ENCODE measurements around the gene TFDP1. TPM values are rescaled to one million over a fixed set of nuclear protein-coding genes. Genes with fewer than 3 reads are reported as not detected.

The TFDP1 gene
- total and polyA plus RNA-seq, 2 of the 4 experiments (the other 2 are of a cell fraction), result 59.3 to 97.0 TPM

- H3K4me2 ChIP-seq (ENCODE audit: low read depth, low read length), result no peak overlapping the region
- intact Hi-C loops (cut with micrococcal nuclease) (no loop called here), in situ Hi-C loops (cut with MboI; ENCODE audit: low sequenced_read_pairs) (no loop called here), dilution Hi-C loops (cut with HindIII; ENCODE audit: low sequenced_read_pairs, unreplicated experiment) (no loop called here)
- H4K5ac ChIP-seq (ENCODE audit: low read depth, low read length), result no peak overlapping the region
- H3K4me1 ChIP-seq (ENCODE audit: control insufficient read depth, insufficient read depth, low read length), result no peaks in the 10 kb centered on the region
- DNase-seq (no peak), ATAC-seq (ENCODE audit: low read depth) (no peak)
- H2BK5ac ChIP-seq (ENCODE audit: low read depth, low read length, poor library complexity, severe bottlenecking), result no peak overlapping the region
- WGBS, 2 experiments (ENCODE audit: extremely low coverage in 2 of 2, insufficient read length in 1 of 2), result 82% methylated on average over 24 of the region's 26 CpGs; no CpG with 5 or more reads in 1 of the 2 experiments
- no peaks in the 10 kb centered on the region for H3K9me1 ChIP-seq (ENCODE audit: insufficient read depth, low read length)
- no peak overlapping the region for H3K4ac ChIP-seq (ENCODE audit: low read depth, low read length)
- no peak overlapping the region for H2AK9ac ChIP-seq (replicated peaks; ENCODE audit: low read depth, low read length, poor library complexity)
- no peak overlapping the region for H2BK120ac ChIP-seq (ENCODE audit: low read depth, low read length)
- no peak overlapping the region for H2BK15ac ChIP-seq (ENCODE audit: low read depth, low read length)
- H3K9me3 ChIP-seq (ENCODE audit: control insufficient read depth, insufficient read depth, low read length), result no peaks in the 10 kb centered on the region
- no peak overlapping the region for H2AK5ac ChIP-seq (ENCODE audit: low read depth, low read length)
- no peak overlapping the region for H3K23ac ChIP-seq (ENCODE audit: low read depth, low read length)
- H3K79me1 ChIP-seq (ENCODE audit: low read depth in 1 of 2, low read length in 2 of 2), result no peaks in the 10 kb centered on the region
- H3K27me3 ChIP-seq (ENCODE audit: control insufficient read depth, insufficient read depth, low read length), result peaks cover 24% of the 10 kb centered on the region
- POLR2A ChIA-PET (ENCODE audit: unreplicated experiment), result no interaction called here
- no peak overlapping the region for H2AFZ ChIP-seq (replicated peaks; ENCODE audit: low read length, poor library complexity)
- H4K91ac ChIP-seq (ENCODE audit: insufficient read depth, low read depth, low read length), result no peak overlapping the region
- no peaks in the 10 kb centered on the region for H3K36me3 ChIP-seq (ENCODE audit: control insufficient read depth, insufficient read depth, low read length)
- H3K14ac ChIP-seq (replicated peaks; ENCODE audit: low read depth, low read length), result no peak overlapping the region
- no peak overlapping the region for H3K18ac ChIP-seq (ENCODE audit: low read depth, low read length)
- H3K4me3 ChIP-seq (ENCODE audit: insufficient read depth, low read depth, low read length), result no peak overlapping the region
- H3K56ac ChIP-seq (ENCODE audit: extremely low read depth, insufficient read depth, low read length), result no peak overlapping the region
- H2BK20ac ChIP-seq (ENCODE audit: low read depth, low read length), result no peak overlapping the region
- no peak overlapping the region for H4K8ac ChIP-seq (ENCODE audit: low read depth in 2 of 2, low read length in 2 of 2)
- TF ChIP-seq RCOR1 (IDR thresholded peaks at IDR 0.05; ENCODE audit: insufficient replicate concordance, low read length), result no peak
- TF ChIP-seq ELK1 (IDR thresholded peaks at IDR 0.05; ENCODE audit: borderline replicate concordance, low read depth, low read length), result no peak
- TF ChIP-seq MXI1 (IDR thresholded peaks at IDR 0.05; ENCODE audit: borderline replicate concordance, low read depth, low read length), result no peak
- TF ChIP-seq SMC3 (IDR thresholded peaks at IDR 0.05; ENCODE audit: low read depth, low read length), result no peak
- TF ChIP-seq FOS (IDR thresholded peaks at IDR 0.05; ENCODE audit: low read depth, low read length), result no peak
- TF ChIP-seq MAFK (IDR thresholded peaks at IDR 0.05; ENCODE audit: low read depth, low read length), result no peak
- TF ChIP-seq MAZ (IDR thresholded peaks at IDR 0.05; ENCODE audit: borderline replicate concordance, low read depth, low read length), result no peak
- TF ChIP-seq NFE2L2 (IDR thresholded peaks at IDR 0.05; ENCODE audit: low read depth, low read length), result no peak
- no peak for TF ChIP-seq RFX5 (IDR thresholded peaks at IDR 0.05; ENCODE audit: low read depth, low read length)
- TF ChIP-seq CHD1 (IDR thresholded peaks at IDR 0.05; ENCODE audit: low read depth, low read length), result no peak
- no peak for TF ChIP-seq USF2 (IDR thresholded peaks at IDR 0.05; ENCODE audit: low read depth, low read length)
- TF ChIP-seq BHLHE40 (IDR thresholded peaks at IDR 0.05; ENCODE audit: low read depth, low read length), result no peak
- TF ChIP-seq CTCF (conservative IDR thresholded peaks at IDR 0.05; ENCODE audit: low read depth, low read length), result no peak
- TF ChIP-seq POLR2A (IDR thresholded peaks at IDR 0.05; ENCODE audit: low read depth, low read length), result no peak
- no peak for TF ChIP-seq RAD21 (IDR thresholded peaks at IDR 0.05; ENCODE audit: low read length)
- no peak for TF ChIP-seq CEBPB (IDR thresholded peaks at IDR 0.05; ENCODE audit: low read depth, low read length)
- no peak overlapping the region for H3K27ac ChIP-seq (ENCODE audit: insufficient read depth, low read length)
- CTCF ChIA-PET, result no interaction called here
- no TSS peak for BruUV-seq (replicated peaks)
- H3K9ac ChIP-seq (ENCODE audit: low read depth, low read length), result no peak overlapping the region
- H4K20me1 ChIP-seq (ENCODE audit: insufficient read depth, low read length), result no peaks in the 10 kb centered on the region
Observed at GRCh38 chr13:113565526-113566226, 18.9 kb upstream of the TFDP1 start.
